Renal cortex interstitium (tissue), 15 donors: ENCODE data around the gene VCX2. TPM values are rescaled to one million over a fixed set of nuclear protein-coding genes. Genes with fewer than 3 reads are reported as not detected.
A peak's percentile ranks its signal among the peaks of the same experiment; 100 is the strongest.
"Not testable (repeated sequence)": the region's sequence is repeated elsewhere in the genome, so short reads cannot be mapped to it uniquely, and the experiment has no call there.

Source experiments
- DNase-seq, 11 donors: peaks; one replicate each; pipeline ENCODE4 v3.0.0-alpha.2; 2013; ENCODE audit warnings: low read depth in 9 of 11, low spot score in 4 of 11; ENCODE audit errors: extremely low read depth in 1 of 11
- long read RNA-seq, 16 experiments: transcript quantifications; one replicate each; lab custom pipeline, GENCODE V29; 2026
- polyA plus RNA-seq, 3 donors: library from polyadenylated mRNA; unstranded; fragments of 120-200 nt; gene quantifications; one replicate each; pipeline ENCODE4 v1.2.1, GENCODE V29; 2013; ENCODE audit not compliant: insufficient read length in 3 of 3

The VCX2 gene
- polyA plus RNA-seq, result not detected
- long read RNA-seq, donor 1, result 0 reads
- long read RNA-seq, donor 2, result 0 reads
- long read RNA-seq, donor 3, result 0 reads
- long read RNA-seq, donor 4, result 0 reads
- long read RNA-seq, donor 5, result 0 reads
- long read RNA-seq, donor 6, result 0 reads
- long read RNA-seq, donor 7, result 0 reads
- long read RNA-seq, donor 8, result 0 reads
- long read RNA-seq, donor 9, result 0 reads
- long read RNA-seq, donor 10, result 0 reads
- long read RNA-seq, donor 11, result 0 reads
- long read RNA-seq, donor 12, result 0 reads
- long read RNA-seq, donor 13, result 0 reads
- long read RNA-seq, donor 14, result 0 reads
- long read RNA-seq, donor 15, result 0 reads
- long read RNA-seq, donor 16, result 0 reads

DNA sequence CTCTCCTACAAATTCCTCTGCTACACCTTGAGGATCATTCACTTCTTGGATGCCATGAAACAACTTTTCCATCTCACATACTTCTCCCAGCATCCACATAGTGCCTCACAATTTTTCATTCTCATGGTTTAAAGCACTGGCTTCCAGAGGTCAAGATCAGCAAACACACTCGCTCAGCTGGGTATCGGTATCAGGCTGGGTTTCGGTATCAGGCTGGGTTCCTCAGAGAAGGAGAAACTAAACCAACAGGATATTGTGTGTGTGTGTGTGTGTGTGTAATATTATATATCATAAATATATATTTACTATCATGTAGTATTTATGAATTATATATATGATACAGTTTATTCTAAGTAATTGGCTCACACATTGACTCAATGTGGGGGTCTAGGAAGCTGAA is at the start of gene VCX2:
TSS of gene VCX2 (minus strand) at position 99 of the 400 bp plus-strand sequence. CDS start 624 bp downstream, outside the sequence.
- not testable (repeated sequence) for DNase-seq

DNA sequence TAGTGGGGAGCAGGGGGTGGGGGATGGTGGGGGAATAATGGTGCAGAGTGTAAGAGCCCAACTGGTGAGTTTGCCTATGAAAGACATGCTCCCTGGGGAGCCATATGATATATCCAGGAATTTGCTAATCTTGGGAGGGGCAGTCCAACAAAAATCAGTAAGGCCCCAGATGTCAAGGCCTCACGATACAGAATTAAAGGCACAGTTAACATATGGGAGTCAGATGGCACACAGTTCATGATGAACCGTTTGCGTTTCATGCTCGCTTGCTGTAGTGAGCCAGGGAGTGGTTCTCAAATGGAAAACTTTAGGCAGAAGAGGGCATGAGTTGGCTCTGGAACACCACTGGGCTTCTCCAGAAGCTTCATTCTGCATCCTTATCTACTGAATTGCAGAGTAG is 33.9 kb upstream of the VCX2 start:
- DNase-seq, result no peak

DNA sequence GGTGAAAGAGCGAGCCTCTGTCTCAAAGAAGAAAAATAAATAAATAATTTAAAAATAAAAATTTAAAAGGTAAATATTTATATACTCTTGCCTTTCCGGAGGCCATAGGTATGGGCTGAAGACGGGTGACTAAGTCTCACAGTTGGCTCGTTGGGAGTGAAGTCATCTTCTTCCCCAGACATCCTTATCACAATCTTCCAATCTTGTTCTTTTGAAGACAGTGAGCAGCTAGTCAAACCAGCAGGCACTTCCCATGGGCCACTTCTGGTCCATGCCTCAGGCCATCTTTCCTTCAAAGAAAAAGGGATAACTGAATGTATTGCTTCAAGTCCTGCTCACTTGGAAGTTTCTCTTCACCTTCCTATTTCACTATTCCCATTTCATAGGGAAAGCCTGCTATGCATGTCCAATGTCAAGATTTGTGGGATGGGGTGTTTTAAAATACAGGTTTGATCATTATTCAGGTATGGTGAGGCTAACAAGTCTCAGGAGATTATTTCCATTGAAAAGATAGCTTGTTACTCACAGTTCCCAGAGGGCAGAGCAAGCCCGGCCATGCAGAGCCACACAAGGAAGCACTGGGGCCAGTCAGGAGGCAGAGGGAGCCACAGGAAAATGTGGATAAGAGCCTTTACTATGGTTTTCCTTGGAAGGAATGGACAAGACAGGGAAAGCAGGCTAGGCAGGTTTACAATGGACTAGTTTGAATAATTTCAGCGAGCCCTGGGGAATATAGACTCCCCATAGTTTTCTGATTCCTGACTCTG is 33.3 kb upstream of the VCX2 start:
- no peak for DNase-seq

DNA sequence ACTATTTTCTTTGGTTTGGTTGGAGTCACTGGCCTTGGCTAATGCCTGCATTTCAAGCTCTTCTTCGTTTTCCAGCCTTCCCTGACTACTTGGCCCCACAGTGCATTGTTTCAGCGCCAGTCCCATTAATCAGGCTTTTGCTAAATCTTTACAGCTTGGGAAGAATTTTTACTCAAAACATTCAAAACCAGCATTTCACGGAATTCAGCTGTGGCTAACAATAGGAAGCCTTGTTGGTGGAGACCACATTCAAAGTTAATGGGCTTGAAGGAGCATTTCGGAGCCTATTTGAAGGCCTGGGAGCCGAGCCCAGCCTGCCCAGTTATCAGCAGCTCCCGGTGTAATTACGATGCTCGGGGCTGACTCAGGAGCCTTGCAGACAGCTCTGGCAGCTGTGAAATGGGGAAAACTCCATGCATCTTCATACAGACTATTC is 30.8 kb upstream of the VCX2 start:
- DNase-seq, result no peak

DNA sequence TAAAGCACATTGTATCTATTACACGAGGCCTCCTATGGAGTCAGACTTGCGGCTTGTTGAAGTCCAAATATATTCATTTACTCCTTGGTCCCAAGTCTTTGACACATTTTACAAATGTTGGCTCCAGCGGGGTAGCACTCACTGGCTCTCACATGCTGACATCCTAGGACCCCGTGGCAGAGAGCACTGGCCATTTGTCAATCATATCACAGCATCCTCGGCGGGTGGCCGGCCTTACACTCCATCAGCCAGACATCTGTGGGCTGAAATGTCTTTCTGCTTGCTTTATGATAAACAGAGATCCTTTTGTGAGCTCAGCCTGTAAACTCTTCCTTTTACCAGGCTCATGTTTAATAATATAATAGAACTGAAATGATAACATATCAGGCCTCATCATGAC is 25.7 kb upstream of the VCX2 start:
- DNase-seq, result no peak

DNA sequence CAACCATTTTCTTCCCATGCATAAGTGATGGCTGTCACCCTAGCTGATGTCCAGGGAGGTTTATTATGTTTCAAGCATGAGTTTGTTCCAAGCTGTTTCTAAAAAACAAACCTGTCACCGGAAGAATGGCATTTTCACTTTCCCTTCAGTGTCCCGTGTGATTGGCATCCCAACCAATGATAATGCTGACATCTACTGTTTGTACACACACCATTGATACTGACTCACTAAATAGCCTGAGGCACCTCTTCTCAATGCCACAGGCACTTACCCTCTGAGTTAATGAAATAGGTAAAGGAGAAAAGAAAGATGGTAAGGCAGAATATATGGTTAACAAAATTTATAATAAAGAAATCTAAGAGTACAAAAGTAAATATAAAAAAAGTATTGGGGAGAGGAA is 23.1 kb upstream of the VCX2 start:
- no peak for DNase-seq

DNA sequence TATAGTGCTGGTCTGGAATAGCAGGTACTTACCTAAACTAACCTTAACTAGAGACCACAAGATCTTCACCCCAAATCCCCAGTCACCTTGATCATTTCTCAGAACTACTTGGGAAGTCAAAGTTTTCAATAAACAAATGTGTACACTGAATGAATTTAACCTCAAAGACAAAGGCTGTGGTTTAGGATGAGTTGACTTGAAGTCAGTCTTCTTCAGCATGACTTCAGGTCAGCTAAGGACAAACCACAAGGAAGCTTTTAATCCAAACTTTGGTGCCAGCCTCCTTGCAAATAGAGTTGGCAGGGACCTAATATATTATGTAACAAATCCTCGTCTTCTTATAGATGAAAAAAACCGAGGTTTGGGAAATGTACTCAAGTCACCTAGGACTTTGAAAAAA is 21.2 kb upstream of the VCX2 start:
- DNase-seq, result no peak

DNA sequence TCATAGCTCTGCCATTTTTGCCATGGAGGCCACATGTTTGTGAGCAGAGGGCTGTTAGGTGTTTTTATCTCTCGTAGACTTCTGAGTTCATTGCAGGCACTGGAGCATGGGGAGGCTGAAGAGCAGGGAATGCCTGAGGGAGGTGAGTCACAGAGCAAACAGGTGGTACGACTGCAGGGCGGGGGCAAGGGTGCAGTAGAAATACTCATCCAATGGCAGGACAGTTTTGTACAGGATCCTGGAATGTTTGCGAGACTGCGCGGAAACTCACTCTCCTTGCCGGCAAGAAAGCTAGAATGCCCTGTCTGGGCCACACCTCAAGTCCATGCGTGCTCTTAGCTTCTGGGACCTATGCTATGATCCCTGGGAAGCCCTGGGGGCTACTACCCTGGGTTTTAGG is 20.0 kb upstream of the VCX2 start:
- peak in 1 of 11 donors; percentile 1 for DNase-seq

DNA sequence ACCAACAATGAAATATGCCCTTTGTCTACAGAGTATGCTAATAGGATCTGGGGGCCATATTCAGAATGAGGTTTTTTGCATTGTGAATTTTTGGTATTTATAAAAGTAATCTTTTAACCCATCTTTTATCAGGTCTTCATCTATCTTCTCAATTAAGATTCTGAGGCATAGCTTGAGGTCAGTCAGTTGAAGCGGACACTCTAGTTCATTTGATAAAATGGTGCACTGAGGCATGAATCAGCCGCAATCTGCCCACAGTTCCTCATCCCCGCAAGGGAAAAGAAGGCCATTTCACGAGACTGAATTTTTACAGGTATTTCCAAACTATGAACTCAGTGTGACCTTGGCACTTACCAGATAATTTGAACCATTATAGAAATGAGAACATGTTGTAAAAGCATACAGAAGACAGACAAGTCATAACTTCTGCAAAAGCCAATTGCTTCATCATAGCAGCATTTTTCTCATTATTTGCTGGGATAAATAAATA is 19.3 kb upstream of the VCX2 start:
- no peak for DNase-seq

DNA sequence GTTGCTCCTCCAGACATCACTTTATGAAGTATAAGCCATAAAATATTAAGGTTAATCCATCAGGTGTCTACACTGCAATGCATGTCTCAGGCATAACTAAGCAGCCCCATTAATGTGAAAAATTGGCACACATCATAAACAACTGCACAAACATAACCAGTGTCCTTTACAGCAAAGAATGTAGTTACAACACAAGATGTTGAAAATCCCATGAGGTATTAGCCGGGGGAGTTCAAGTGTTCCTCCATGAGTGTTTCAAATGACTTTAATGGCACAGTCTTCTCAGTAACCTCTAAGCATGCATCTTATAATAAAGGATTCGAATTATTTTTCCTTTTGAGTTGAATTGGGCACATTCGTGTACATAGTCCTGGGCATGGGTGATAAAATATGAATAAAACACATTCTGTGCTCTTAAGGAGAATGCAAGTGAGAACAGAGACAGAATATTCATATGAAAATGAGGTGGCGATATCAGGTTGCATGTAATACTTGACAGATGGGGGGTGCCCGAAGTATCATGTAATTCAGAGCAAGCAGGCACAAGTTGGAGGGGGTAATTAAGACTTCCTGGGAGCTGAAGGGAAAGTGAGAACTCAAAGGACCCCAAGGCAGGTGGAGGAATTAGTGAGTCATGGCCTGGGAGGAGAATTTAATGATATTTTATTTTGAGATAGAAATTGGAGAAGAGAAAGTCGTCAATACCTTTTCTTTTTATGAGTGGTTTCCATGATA is 18.2 kb upstream of the VCX2 start:
- DNase-seq, result no peak

DNA sequence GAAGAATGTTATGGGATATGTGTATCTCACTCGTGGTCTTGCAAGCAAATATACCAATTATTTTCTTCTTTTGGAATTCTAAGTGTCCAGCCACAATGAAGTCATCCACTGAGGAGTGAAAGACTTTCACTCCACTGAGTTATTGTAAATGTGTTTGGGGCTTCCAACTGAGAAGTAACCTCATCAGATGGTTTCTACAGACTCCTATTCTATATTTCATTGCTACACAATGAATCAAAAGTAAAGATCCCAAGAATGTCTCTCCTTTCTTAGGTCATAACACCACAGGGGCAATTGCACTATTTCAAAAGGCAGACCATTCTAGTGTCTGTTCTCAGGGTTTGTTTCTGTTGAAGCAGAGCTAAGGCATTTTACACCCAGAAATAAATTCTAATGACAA is 12.3 kb upstream of the VCX2 start:
- DNase-seq, result no peak

DNA sequence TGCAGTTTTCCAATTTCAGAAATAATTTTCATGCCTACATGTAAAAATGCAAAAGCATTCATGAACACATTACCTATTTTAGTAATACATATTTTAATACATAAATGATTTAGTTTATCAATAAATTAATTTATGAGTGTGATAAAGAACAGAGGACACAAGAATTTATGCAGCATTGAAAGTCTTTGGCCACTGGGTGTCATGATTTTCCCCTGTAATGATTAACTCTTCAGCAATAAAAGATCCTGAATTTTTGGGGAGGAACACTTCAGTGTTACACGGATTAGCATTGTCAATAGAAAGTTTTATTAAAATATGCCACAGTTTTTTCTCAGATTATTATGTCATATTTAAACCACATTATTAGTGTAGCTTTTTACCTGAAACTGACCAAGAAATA is 8.6 kb upstream of the VCX2 start:
- no peak for DNase-seq

DNA sequence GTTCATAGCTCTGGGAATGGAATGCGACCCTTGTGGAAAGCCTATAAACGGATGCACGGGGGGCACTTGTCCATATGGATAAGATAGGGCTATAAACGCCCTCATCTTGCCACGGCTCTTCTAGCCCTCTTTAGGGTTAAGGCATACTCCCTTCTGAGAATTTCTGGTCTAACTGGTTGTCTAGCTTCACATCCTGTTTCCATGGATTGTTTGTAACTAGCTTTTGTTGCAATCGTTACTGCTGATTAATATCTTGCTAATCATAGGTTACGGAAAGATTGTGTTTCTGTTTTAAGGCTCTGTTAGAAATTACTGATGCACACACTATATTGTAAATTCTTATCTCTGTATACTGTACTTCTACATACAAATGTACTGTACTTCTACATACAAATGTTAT is 17.1 kb downstream of the VCX2 start:
- not testable (repeated sequence) for DNase-seq

DNA sequence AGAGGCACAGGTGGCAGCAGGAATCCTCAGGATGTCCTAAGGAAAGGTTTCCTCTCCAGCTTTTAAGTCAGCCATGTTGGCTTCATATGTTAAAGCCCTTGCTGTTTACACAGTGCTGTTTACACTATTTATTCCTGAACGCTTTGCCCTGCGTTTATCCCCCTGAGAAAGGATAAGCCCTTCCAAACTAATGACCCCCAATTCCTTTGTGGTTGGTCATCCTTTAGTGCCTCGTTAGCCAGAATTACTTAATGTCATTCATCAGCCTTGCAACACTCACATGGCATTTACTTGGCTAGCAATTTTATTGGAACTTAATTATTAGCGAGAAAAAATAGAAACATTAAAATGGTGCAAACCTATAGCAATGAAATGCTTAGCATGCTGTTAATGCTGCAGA is 23.8 kb downstream of the VCX2 start:
- no peak for DNase-seq

DNA sequence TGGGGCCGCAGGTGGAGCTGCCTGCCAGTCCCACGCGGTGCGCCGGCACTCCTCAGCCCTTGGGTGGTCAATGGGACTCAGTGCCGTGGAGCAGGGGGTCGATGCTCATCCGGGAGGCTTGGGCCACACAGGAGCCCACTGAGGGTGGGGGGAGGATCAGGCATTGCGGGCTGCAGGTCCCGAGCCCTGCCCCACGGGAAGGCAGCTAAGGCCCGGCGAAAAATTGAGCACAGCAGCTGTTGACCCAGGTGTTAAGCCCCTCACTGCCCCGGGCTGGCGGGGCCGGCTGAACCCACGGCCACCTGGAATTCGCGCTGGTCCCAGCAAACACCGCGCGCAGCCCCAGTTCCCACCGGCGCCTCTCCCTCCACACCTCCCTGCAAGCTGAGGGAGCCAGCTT is 26.1 kb downstream of the VCX2 start:
- no peak for DNase-seq

DNA sequence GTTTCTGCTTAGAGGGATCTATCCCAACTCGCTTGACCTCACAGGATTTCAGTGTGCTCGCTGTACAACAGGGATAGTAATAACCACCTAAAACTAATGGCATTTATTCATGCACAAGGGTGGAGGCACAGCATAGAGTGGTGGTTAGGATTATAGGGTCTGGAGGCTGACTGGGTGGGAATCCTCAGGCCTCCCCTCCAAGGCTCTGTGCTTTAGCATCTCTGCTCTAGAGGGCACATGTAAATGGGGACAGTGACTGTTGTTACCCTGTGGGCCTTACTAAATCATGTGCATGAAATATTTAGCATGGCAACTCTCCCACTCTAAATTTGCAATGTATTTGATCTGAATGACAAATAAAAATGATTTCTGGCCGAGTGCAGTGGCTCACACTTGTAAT is 29.2 kb downstream of the VCX2 start:
- no peak for DNase-seq

DNA sequence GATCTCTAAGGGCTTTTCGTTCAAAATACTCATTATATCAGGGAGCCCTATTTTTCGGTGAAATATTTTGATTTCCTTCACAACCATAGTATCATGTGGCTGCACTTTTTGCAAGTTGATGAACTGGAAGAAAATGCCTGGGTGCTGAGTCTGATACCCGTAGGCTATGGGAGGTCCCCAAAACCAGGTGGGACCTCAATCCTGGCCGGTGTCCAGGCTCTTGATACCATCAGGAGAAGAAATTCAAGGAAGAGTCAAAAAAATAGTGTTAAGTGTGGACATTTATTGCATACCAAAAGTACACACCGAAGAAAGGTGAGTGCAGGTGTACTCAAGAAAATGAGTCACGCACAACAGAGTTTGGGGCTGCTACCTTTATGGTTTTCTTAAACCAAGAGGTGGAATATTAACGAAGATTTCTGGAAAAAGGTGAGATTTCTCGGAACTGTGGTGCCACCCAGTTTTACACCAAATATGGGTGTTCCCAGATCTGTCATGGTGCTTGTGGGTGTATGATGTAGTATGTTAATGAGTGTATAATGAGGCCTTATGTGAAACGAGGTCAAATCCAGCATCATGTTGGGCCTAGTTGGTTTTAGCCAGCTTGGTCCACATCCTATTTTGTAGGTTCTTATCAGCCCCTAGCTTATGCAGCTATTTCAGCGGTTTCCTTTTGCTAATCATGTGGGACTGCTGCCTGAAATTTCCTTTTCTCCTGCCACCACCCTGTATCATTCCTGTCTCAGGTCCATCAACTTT is 29.9 kb downstream of the VCX2 start:
- DNase-seq, result no peak

DNA sequence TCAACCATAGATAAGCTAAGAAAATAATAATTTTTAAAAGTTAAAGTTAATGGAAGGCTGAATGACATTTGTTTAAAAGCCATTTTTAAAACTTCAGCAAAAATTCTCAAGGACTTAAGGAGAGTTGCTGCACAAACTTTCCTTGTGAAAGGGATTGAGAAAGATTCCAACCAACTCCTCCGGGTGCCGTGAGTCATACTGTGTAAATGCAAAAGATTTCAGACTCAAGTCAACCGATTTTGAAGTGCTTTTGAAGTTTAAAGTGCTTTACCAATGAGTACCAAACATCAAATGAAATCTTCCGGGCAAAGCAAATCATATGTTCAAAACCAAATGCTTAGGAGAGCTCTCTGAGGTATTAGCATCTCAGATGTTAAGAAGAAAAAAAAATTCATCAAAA is 31.4 kb downstream of the VCX2 start:
- no peak for DNase-seq

DNA sequence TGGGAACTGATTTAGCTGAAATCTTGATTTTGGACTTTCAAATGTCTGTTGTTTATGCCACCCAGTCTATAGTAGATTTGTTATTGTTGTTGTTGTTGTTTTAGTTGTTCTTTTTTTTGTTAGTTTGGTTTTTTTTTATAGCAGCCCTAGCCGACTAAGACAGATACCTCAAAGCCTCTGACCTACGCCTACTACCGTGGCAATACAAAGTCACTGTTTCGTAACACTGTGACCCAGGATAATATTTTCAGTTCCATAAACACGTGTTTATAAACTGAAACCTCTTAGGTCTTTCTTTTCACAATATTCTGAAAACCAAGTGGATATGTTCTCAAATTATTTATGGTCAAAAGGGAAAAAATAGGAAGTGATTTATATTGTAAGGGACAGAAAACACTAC is 32.8 kb downstream of the VCX2 start:
- DNase-seq, result no peak
